ENCODE results near the gene CA4.
"Not testable (repeated sequence)": the region's sequence is repeated elsewhere in the genome, so short reads cannot be mapped to it uniquely, and the experiment has no call there.

CA4 gene

GRCh38 chr17:60107526-60108257 lies 42.1 kb upstream of the CA4 start:
- H3K4me3 ChIP-seq (ENCODE audit: low read depth in 1 of 2, low read length in 1 of 2), result no peak overlapping the region
- no peak for TF ChIP-seq CTCF (IDR thresholded peaks at IDR 0.05)
- H3K27me3 ChIP-seq, result peaks cover 14% of the 10 kb centered on the region
- H3K4me1 ChIP-seq (ENCODE audit: control insufficient read depth in 1 of 2, insufficient read depth in 1 of 2, low read depth in 1 of 2, low read length in 1 of 2), result peaks cover 1 to 2% of the 10 kb centered on the region in 2 experiments
- H3K9me3 ChIP-seq, result no peaks in the 10 kb centered on the region
- no peaks in the 10 kb centered on the region for H3K36me3 ChIP-seq
- H3K27ac ChIP-seq, result no peak overlapping the region

DNA sequence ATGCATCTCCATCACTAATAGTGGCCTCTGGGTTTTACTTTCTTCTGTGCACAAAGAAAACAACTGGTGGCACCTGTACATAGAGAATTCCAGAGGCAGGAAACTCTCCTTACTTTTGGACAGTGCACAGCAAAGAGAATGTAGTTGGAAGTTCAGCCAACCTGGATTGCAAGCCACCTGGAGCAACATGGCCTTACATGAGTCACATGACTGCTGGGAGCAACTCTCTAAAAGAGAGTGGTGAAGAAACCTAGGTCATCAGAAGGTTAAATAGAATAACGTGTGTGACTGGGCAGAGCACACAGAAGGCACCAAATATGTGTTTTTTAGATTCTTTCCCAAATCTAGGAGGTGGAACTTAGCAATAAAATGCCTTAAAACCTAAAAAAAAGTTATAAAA lies 41.5 kb upstream of the CA4 start:
- H3K36me3 ChIP-seq; H3K4me1 ChIP-seq (ENCODE audit: control insufficient read depth in 1 of 2, insufficient read depth in 1 of 2, low read depth in 1 of 2, low read length in 1 of 2): not testable (repeated sequence)

DNA sequence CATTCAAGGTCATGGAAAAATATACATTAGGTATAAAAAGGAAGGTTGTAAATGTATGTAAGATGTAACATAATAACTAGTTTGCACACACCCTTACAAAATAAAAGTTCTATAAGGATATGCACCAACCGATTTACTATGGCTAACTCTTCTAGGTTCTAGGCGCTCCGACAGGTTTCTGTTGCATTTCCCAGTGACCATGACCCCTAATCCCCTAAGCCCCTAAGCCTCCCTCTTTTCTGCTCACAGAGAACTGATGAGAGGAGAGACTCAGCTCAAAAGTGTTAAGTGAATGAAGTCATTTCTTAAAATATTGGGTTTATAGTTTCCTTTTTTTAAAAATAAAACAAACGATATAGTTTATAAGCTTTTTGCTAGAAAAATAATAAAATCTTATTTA lies 41.1 kb upstream of the CA4 start:
- Histone ChIP-seq H3K9me3 (no peaks in the 10 kb centered on the region), H3K27me3 (peaks cover 14% of the 10 kb centered on the region), H3K4me1 (ENCODE audit: control insufficient read depth in 1 of 2, insufficient read depth in 1 of 2, low read depth in 1 of 2, low read length in 1 of 2) (no peaks in the 10 kb centered on the region), H3K36me3 (no peaks in the 10 kb centered on the region), H3K4me3 (ENCODE audit: low read depth in 1 of 2, low read length in 1 of 2) (no peak overlapping the region), H3K27ac (no peak overlapping the region)
- TF ChIP-seq CTCF (IDR thresholded peaks at IDR 0.05), result no peak

More for the DNA sequence above, 41.5 kb upstream of the CA4 start:
- peaks cover 14% of the 10 kb centered on the region for H3K27me3 ChIP-seq
- not testable (repeated sequence) for H3K27ac ChIP-seq; H3K9me3 ChIP-seq; H3K4me3 ChIP-seq (ENCODE audit: low read depth in 1 of 2, low read length in 1 of 2)

DNA sequence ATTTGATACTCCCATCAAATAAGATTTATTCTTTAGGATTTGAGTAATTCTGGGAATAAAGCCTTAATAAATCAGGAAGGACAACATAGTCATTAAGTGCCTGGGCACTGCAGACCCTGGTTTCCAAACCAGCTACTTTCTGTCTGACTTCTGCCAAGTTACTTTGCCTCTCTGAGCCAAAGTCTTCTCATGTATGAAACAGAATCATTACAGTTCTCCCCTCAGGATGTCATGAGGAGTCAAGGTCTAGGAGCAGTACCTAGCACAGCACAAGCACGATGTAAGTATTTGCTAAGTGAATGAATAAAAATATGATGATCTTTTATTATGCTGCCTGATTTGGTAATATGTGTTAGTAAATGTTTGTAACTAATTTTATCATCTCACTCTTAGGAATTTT lies 40.6 kb upstream of the CA4 start:
- peaks cover 14% of the 10 kb centered on the region for H3K27me3 ChIP-seq
- no peaks in the 10 kb centered on the region for H3K36me3 ChIP-seq
- TF ChIP-seq CTCF (IDR thresholded peaks at IDR 0.05), result no peak
- no peak overlapping the region for H3K27ac ChIP-seq
- no peak overlapping the region for H3K4me3 ChIP-seq (ENCODE audit: low read depth in 1 of 2, low read length in 1 of 2)
- no peaks in the 10 kb centered on the region for H3K9me3 ChIP-seq
- no peaks in the 10 kb centered on the region for H3K4me1 ChIP-seq (ENCODE audit: control insufficient read depth in 1 of 2, insufficient read depth in 1 of 2, low read depth in 1 of 2, low read length in 1 of 2)

GRCh38 chr17:60110586-60110985 lies 39.2 kb upstream of the CA4 start:
- TF ChIP-seq CTCF (IDR thresholded peaks at IDR 0.05), result no peak
- Histone ChIP-seq H3K27ac (no peak overlapping the region), H3K36me3 (no peaks in the 10 kb centered on the region), H3K4me1 (ENCODE audit: control insufficient read depth in 1 of 2, insufficient read depth in 1 of 2, low read depth in 1 of 2, low read length in 1 of 2) (no peaks in the 10 kb centered on the region), H3K27me3 (peaks cover 14% of the 10 kb centered on the region), H3K9me3 (no peaks in the 10 kb centered on the region), H3K4me3 (ENCODE audit: low read depth in 1 of 2, low read length in 1 of 2) (no peak overlapping the region)

DNA sequence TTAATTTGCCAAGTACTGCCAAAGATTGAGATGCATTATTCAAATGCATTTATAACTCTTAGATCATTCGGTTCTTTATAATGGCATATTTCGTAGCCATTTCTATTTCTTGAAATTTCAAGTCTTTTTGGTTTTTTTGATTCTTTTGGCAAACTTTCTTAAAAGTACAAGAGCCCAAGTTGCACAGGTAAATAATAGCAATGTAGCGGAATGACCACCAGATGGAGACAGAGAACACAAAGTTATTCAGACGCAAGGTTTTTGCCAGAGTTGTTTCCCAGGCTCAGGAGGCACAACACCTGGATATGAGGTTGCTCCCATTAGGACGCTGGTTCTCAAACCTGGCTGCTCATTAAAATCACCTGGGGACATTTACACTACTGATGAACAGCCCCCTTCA lies 38.1 kb upstream of the CA4 start:
- H3K4me3 ChIP-seq (ENCODE audit: low read depth in 1 of 2, low read length in 1 of 2); H3K4me1 ChIP-seq (ENCODE audit: control insufficient read depth in 1 of 2, insufficient read depth in 1 of 2, low read depth in 1 of 2, low read length in 1 of 2); H3K36me3 ChIP-seq: not testable (repeated sequence)

DNA sequence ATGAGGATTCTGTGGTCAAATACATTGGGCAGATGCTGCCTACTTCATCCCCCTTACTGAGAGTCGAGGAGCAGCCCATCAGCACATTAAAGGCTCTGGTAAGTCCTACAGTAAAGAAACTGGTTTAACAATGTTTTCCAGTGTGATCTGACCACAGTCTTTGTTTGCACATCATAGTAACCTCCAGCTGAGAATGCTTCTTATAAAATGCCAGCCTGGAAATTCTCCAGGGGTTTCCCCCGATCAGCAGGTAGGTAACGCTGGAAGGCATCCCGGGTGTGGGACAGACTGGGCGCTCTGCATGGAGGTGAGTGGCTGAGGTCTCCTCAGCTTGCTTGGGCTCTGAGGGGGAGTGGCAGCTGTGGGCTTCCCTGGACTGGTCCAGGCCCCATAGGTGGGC lies 34.4 kb upstream of the CA4 start:
- H3K4me3 ChIP-seq (ENCODE audit: low read depth in 1 of 2, low read length in 1 of 2); H3K9me3 ChIP-seq; H3K27ac ChIP-seq; H3K4me1 ChIP-seq (ENCODE audit: control insufficient read depth in 1 of 2, insufficient read depth in 1 of 2, low read depth in 1 of 2, low read length in 1 of 2); H3K27me3 ChIP-seq; H3K36me3 ChIP-seq: not testable (repeated sequence)

More for the DNA sequence above, 38.1 kb upstream of the CA4 start:
- not testable (repeated sequence) for H3K27ac ChIP-seq, H3K9me3 ChIP-seq
- peaks cover 14% of the 10 kb centered on the region for H3K27me3 ChIP-seq

GRCh38 chr17:60116196-60116595 lies 33.6 kb upstream of the CA4 start:
- not testable (repeated sequence) for H3K4me1 ChIP-seq (ENCODE audit: control insufficient read depth in 1 of 2, insufficient read depth in 1 of 2, low read depth in 1 of 2, low read length in 1 of 2); H3K27me3 ChIP-seq; H3K4me3 ChIP-seq (ENCODE audit: low read depth in 1 of 2, low read length in 1 of 2); H3K36me3 ChIP-seq; H3K9me3 ChIP-seq; H3K27ac ChIP-seq

- H3K27ac ChIP-seq, H3K27me3 ChIP-seq: not testable (repeated sequence)
These were observed 30.6 kb upstream of the CA4 start for GRCh38 chr17:60119162-60119561.

More at GRCh38 chr17:60119162-60119561, 30.6 kb upstream of the CA4 start:
- H3K36me3 ChIP-seq; H3K4me3 ChIP-seq (ENCODE audit: low read depth in 1 of 2, low read length in 1 of 2); H3K9me3 ChIP-seq; H3K4me1 ChIP-seq (ENCODE audit: control insufficient read depth in 1 of 2, insufficient read depth in 1 of 2, low read depth in 1 of 2, low read length in 1 of 2): not testable (repeated sequence)

All from neutrophil (primary cell).